Caco-2 (cell line): ENCODE measurements around the gene IER3. TPM values are rescaled to one million over a fixed set of nuclear protein-coding genes. Genes with fewer than 3 reads are reported as not detected.
A peak's percentile ranks its signal among the peaks of the same experiment; 100 is the strongest.

Experiments
- BruUV-seq: library from RNA; stranded (reverse); fragments of 400-500 nt; replicated peaks from 2 replicates; lab custom pipeline; 2021; lab: Mats Ljungman, UMichigan
- CTCF ChIA-PET: fragments of 300-600 bp; sonication (Branson Sonifier 250); formaldehyde crosslinking; loops from one replicate; lab custom pipeline; 2022; ENCODE audit warnings: antibody characterized with exemption; lab: Charles Lee
- POLR2A ChIA-PET: fragments of 300-600 bp; sonication (Branson Sonifier 250); formaldehyde crosslinking; loops from one replicate; lab custom pipeline; 2022; ENCODE audit warnings: antibody characterized with exemption; lab: Charles Lee
- DNase-seq, 2 experiments: peaks; one replicate each; pipeline versions ENCODE4 v3.0.0 to v3.0.0-alpha.2; 2020 to 2022
- H3K27me3 ChIP-seq: replicated peaks from 2 replicates; pipeline ENCODE4 v1.6.0; 2011; ENCODE audit warnings: low read length; ENCODE audit not compliant: control insufficient read depth, insufficient read depth
- H3K36me3 ChIP-seq: 2 replicates; pipeline ENCODE4 v1.5.1; 2011; ENCODE audit warnings: low read length; ENCODE audit not compliant: control insufficient read depth, insufficient read depth
- H3K4me1 ChIP-seq: fragments of 250-450 bp; sonication (Bioruptor Pico); 2 replicates; pipeline ENCODE4 v1.5.1; 2020; ENCODE audit warnings: mild to moderate bottlenecking
- H3K4me3 ChIP-seq: 2 replicates; pipeline ENCODE4 v1.5.1; 2011; ENCODE audit warnings: low read depth, mild to moderate bottlenecking, control low read depth, low read length
- H3K9me3 ChIP-seq: fragments of 250-450 bp; sonication (Bioruptor Pico); 2 replicates; pipeline ENCODE4 v1.5.1; 2020; ENCODE audit warnings: mild to moderate bottlenecking, moderate library complexity
- H3K27ac Mint-ChIP-seq: one replicate; pipeline ENCODE4 v1.8.0; 2022; ENCODE audit warnings: mixed read lengths; ENCODE audit not compliant: unreplicated experiment
- H3K27me3 Mint-ChIP-seq: one replicate; pipeline ENCODE4 v1.8.0; 2022; ENCODE audit warnings: mixed read lengths; ENCODE audit not compliant: insufficient read depth, unreplicated experiment
- H3K36me3 Mint-ChIP-seq: one replicate; pipeline ENCODE4 v1.8.0; 2022; ENCODE audit warnings: mild to moderate bottlenecking, mixed read lengths; ENCODE audit not compliant: insufficient read depth, unreplicated experiment
- H3K4me1 Mint-ChIP-seq: one replicate; pipeline ENCODE4 v1.8.0; 2022; ENCODE audit warnings: low read depth, mixed read lengths; ENCODE audit not compliant: unreplicated experiment
- H3K4me3 Mint-ChIP-seq: one replicate; pipeline ENCODE4 v1.8.0; 2022; ENCODE audit warnings: mild to moderate bottlenecking, moderate library complexity, mixed read lengths; ENCODE audit not compliant: unreplicated experiment
- H3K9me3 Mint-ChIP-seq: one replicate; pipeline ENCODE4 v1.8.0; 2022; ENCODE audit warnings: mixed read lengths; ENCODE audit not compliant: unreplicated experiment
- intact Hi-C: fragments of 100-400 bp; cut with micrococcal nuclease; formaldehyde crosslinking; loops from one replicate; pipeline ENCODE4 v1.10.0; 2022; ENCODE audit not compliant: unreplicated experiment
- total RNA-seq: library from RNA; stranded (reverse); gene quantifications from 2 replicates; pipeline ENCODE4 v1.2.3, GENCODE V29; 2022
- TF ChIP-seq, protein P1 (sequence below), 2 experiments: fragments of 200-600 bp in 1 of 2; IDR thresholded peaks; 1 replicate in 1 of 2; 2 replicates in 1 of 2; pipeline versions ENCODE4 v1.5.1 to v1.8.0; 2011 to 2022; ENCODE audit warnings: antibody characterized with exemption in 1 of 2, control low read depth in 1 of 2, inconsistent platforms in 1 of 2, low read depth in 1 of 2, low read length in 1 of 2, mild to moderate bottlenecking in 1 of 2, moderate library complexity in 1 of 2; ENCODE audit not compliant: insufficient read depth in 1 of 2, severe bottlenecking in 1 of 2, unreplicated experiment in 1 of 2

Gene IER3
- total RNA-seq, 1 experiment from 2014 or later = 13.0 TPM

DNA sequence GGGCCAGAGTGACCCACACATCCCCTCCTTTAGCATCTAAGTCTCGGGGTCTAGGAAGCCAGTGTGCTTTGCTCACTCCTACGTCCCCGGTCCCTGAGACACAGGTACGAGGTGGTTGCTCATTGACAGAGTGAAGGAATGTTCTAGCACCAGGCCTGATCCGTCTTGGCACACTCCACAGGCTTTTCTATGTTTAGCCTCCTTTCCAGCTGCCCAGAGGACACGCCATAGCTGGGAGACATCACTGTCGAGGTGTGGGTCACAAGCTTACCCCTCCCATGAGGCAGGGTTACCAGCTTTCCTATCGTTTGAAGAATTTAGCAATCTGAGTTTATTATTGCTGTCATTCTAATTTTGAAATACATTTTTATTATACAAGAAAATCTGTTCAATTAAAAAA lies 30.4 kb upstream of the IER3 start:
- ChIA-PET CTCF (no interaction called here), POLR2A (no interaction called here)
- Mint-ChIP-seq H3K36me3 (peaks cover 2% of the 10 kb centered on the region), H3K27ac (no peak overlapping the region), H3K4me3 (no peak overlapping the region), H3K9me3 (peaks cover 9% of the 10 kb centered on the region), H3K27me3 (no peaks in the 10 kb centered on the region), H3K4me1 (peaks cover 20% of the 10 kb centered on the region)
- DNase-seq = no peak
- no peaks in the 10 kb centered on the region for H3K27me3 ChIP-seq
- H3K4me1 ChIP-seq = peaks cover 23% of the 10 kb centered on the region
- intact Hi-C loops = no loop called here
- TF ChIP-seq, protein P1, sequence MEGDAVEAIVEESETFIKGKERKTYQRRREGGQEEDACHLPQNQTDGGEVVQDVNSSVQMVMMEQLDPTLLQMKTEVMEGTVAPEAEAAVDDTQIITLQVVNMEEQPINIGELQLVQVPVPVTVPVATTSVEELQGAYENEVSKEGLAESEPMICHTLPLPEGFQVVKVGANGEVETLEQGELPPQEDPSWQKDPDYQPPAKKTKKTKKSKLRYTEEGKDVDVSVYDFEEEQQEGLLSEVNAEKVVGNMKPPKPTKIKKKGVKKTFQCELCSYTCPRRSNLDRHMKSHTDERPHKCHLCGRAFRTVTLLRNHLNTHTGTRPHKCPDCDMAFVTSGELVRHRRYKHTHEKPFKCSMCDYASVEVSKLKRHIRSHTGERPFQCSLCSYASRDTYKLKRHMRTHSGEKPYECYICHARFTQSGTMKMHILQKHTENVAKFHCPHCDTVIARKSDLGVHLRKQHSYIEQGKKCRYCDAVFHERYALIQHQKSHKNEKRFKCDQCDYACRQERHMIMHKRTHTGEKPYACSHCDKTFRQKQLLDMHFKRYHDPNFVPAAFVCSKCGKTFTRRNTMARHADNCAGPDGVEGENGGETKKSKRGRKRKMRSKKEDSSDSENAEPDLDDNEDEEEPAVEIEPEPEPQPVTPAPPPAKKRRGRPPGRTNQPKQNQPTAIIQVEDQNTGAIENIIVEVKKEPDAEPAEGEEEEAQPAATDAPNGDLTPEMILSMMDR (IDR thresholded peaks at IDR 0.05; ENCODE audit: insufficient read depth in 1 of 2, low read depth in 1 of 2, low read length in 1 of 2, severe bottlenecking in 1 of 2, unreplicated experiment in 1 of 2) = no peak
- H3K4me3 ChIP-seq = no peak overlapping the region
- no TSS peak for BruUV-seq
- H3K36me3 ChIP-seq = no peaks in the 10 kb centered on the region
- H3K9me3 ChIP-seq = no peaks in the 10 kb centered on the region

DNA sequence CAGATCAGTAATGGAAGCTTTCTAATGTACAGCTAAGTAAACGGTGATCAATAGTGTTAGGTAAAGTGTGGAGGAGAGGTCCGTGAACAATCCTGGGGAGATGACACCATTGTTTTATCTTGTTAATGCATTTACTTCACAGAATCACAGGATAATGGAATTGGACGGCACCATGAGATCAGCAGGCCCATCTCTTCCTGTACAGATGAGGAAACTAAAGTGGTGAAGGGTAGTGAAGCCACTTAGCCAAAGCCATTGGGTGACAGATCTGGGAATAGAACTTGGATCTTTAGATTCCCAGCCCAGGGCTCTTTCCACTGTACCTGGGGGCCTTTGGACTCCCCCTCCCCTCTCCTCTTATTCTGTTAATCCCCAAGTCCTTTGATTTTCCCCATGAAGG lies 26.2 kb upstream of the IER3 start:
- Histone ChIP-seq H3K9me3 (no peaks in the 10 kb centered on the region), H3K4me1 (peaks cover 35% of the 10 kb centered on the region), H3K27me3 (no peaks in the 10 kb centered on the region), H3K4me3 (no peak overlapping the region), H3K36me3 (no peaks in the 10 kb centered on the region)
- Mint-ChIP-seq H3K4me1 (peaks cover 31% of the 10 kb centered on the region), H3K27me3 (no peaks in the 10 kb centered on the region), H3K9me3 (peaks cover 9% of the 10 kb centered on the region), H3K36me3 (peaks cover 6% of the 10 kb centered on the region), H3K27ac (peak overlapping the region; percentile 100), H3K4me3 (no peak overlapping the region)
- CTCF ChIA-PET = no interaction called here
- intact Hi-C loops = no loop called here
- POLR2A ChIA-PET = no interaction called here
- no peak for DNase-seq
- no TSS peak for BruUV-seq
- TF ChIP-seq, protein P1 (IDR thresholded peaks at IDR 0.05; ENCODE audit: insufficient read depth in 1 of 2, low read depth in 1 of 2, low read length in 1 of 2, severe bottlenecking in 1 of 2, unreplicated experiment in 1 of 2) = no peak

- peaks cover 40% of the 10 kb centered on the region for H3K4me1 ChIP-seq
- Mint-ChIP-seq H3K27ac (peak overlapping the region; percentile 100), H3K9me3 (peaks cover 9% of the 10 kb centered on the region), H3K4me3 (peak overlapping the region; percentile 95), H3K36me3 (peaks cover 6% of the 10 kb centered on the region), H3K4me1 (peaks cover 31% of the 10 kb centered on the region), H3K27me3 (no peaks in the 10 kb centered on the region)
- TSS peak; percentile 65 for BruUV-seq
- TF ChIP-seq, protein P1 (IDR thresholded peaks at IDR 0.05; ENCODE audit: insufficient read depth in 1 of 2, low read depth in 1 of 2, low read length in 1 of 2, severe bottlenecking in 1 of 2, unreplicated experiment in 1 of 2) = no peak
- intact Hi-C loops = loop anchor here (2.0 kb wide), 2 partner anchors 27 to 53 kb away; partner anchors contain the start of gene FLOT1
- no peak for DNase-seq
- H3K9me3 ChIP-seq = no peaks in the 10 kb centered on the region
- POLR2A ChIA-PET = interaction anchor here (1.0 to 1.5 kb wide), 2 partner anchors 26 to 143 kb away, joined by 4 to 10 read pairs; partner anchors contain the start of gene IER3
- H3K36me3 ChIP-seq = no peaks in the 10 kb centered on the region
- no peak overlapping the region for H3K4me3 ChIP-seq
- no peaks in the 10 kb centered on the region for H3K27me3 ChIP-seq
- CTCF ChIA-PET = interaction anchor here (1.4 kb wide), 1 partner anchor 11 kb away, joined by 3 read pairs; no protein-coding TSS in a partner anchor
Measured at GRCh38 chr6:30769853-30770524, 25.6 kb upstream of the IER3 start.
